Mucosa of descending colon (tissue), 3 donors: ENCODE data around the gene TSPAN15. TPM values are rescaled to one million over a fixed set of nuclear protein-coding genes. Genes with fewer than 3 reads are reported as not detected.

Experiments used
- ATAC-seq: fragments of 200-7000 bp; cut with Tn5 transposase; one replicate; pipeline ENCODE4 v1.9.1; 2020; ENCODE audit warnings: mild to moderate bottlenecking, moderate library complexity
- DNase-seq, 3 donors: peaks; one replicate each; pipeline ENCODE4 v3.0.0-alpha.2; 2020
- H3K36me3 ChIP-seq: fragments of 200-600 bp; one replicate; pipeline ENCODE4 v1.8.0; 2021; ENCODE audit warnings: low read depth, mild to moderate bottlenecking
- H3K4me1 ChIP-seq: fragments of 200-600 bp; one replicate; pipeline ENCODE4 v1.8.0; 2021; ENCODE audit warnings: low read depth, mild to moderate bottlenecking
- H3K4me3 ChIP-seq: fragments of 200-600 bp; one replicate; pipeline ENCODE4 v1.8.0; 2021; ENCODE audit warnings: mild to moderate bottlenecking
- H3K9me3 ChIP-seq: fragments of 200-600 bp; one replicate; pipeline ENCODE4 v1.8.0; 2021; ENCODE audit warnings: mild to moderate bottlenecking
- intact Hi-C, 2 donors: fragments of 100-400 bp; cut with DNase I in 1 of 2; cut with micrococcal nuclease in 1 of 2; formaldehyde crosslinking; loops; one replicate each; pipeline versions ENCODE4 v1.11.0 to v1.11.1; 2022; cut with DNase I, micrococcal nuclease
- long read RNA-seq, 2 donors: library from polyadenylated mRNA; unstranded; transcript quantifications; one replicate each; pipeline ENCODE4 v2.0.0, GENCODE V29; 2019 to 2021
- total RNA-seq, 3 donors: library from RNA; stranded (reverse); fragmentation: NEBNext Ultra II Directional in 2 of 3; extraction: Animal tissue kit (Norgen Biotek cat#: 25700) in 2 of 3; gene quantifications; one replicate each; pipeline versions ENCODE4 v1.2.1 to v1.2.4, GENCODE V29; 2021 to 2023
- TF ChIP-seq, protein P1 (sequence below): fragments of 200-600 bp; IDR thresholded peaks from one replicate; pipeline ENCODE4 v1.8.0; 2022; ENCODE audit warnings: antibody characterized with exemption, mild to moderate bottlenecking
- donor health status: DM: no; HTN: no; CAD: no; lungs with moderate emphysema.
- donor health status: DM: no; HTN: no; CAD: no.
- donor health status: DM: no; HTN: yes; CAD: no.

Gene TSPAN15
- 100 to 1,000 TPM; 118 to 183 (median 139) TPM for total RNA-seq
- long read RNA-seq, donor 1, transcript TSPAN15-201 (8 exons, 1,698 nt): major isoform, 98 of 142 reads
- long read RNA-seq, donor 1, partial matches to known transcripts: 4 of 142 reads
- long read RNA-seq, donor 1, other reads (novel, unspliced or antisense): 37 of 142 reads
- long read RNA-seq, donor 2, transcript TSPAN15-201 (8 exons, 1,698 nt): major isoform, 166 of 200 reads
- long read RNA-seq, donor 2, partial matches to known transcripts: 0 of 200 reads
- long read RNA-seq, donor 2, other reads (novel, unspliced or antisense): 34 of 200 reads

DNA sequence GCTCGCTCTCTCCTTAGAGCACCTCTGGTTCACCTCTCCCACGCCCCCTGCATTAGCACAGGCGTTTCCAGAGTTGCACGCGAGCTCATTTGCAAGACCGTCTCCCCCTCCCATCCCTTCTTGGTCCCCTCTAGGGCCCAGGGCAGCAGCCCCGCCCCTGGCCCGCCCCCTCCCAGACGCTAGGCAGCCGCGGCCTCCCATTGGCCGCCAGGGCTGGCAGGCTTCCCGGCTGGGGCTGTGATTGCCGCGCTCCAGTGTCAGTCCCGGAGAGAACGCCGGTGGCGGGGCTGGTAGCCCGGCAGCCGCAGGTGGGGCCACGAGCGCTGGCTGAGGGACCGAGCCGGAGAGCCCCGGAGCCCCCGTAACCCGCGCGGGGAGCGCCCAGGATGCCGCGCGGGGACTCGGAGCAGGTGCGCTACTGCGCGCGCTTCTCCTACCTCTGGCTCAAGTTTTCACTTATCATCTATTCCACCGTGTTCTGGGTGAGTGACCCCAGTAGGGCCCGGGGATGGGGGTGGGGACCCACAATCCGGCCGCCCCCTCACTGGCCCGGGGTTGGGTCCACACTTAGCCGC is at the start of gene TSPAN15:
Gene TSPAN15 (plus strand): TSS at position 257 of the 575 bp plus-strand sequence. CDS start 130 bp downstream, at position 387.
- intact Hi-C loops: no loop called here
- H3K4me1 ChIP-seq: peaks cover 62% of the 10 kb centered on the region
- ATAC-seq: peak; percentile 85

DNA sequence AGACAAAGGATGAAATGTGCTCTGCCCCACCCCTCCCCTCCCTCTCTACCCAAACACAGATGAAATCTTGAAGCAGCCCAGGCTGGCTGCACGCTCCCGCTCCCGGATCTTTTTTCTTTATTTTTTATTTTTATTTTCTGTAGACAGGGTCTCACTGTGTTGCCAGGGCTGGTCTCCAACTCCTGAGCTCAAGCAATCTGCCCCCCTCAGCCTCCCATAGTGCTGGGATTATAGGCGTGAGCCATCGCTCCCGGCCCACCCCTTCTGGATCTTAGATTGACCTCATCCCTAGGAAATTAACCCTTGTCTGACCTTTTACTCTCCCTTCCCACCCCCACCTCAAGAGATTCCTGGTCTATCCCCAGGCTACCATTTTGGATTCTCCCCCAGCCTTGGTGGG is 48.9 kb upstream of the TSPAN15 start:
- H3K36me3 ChIP-seq: no peaks in the 10 kb centered on the region
- H3K4me1 ChIP-seq: no peaks in the 10 kb centered on the region
- no peaks in the 10 kb centered on the region for H3K9me3 ChIP-seq
- TF ChIP-seq, protein P1, sequence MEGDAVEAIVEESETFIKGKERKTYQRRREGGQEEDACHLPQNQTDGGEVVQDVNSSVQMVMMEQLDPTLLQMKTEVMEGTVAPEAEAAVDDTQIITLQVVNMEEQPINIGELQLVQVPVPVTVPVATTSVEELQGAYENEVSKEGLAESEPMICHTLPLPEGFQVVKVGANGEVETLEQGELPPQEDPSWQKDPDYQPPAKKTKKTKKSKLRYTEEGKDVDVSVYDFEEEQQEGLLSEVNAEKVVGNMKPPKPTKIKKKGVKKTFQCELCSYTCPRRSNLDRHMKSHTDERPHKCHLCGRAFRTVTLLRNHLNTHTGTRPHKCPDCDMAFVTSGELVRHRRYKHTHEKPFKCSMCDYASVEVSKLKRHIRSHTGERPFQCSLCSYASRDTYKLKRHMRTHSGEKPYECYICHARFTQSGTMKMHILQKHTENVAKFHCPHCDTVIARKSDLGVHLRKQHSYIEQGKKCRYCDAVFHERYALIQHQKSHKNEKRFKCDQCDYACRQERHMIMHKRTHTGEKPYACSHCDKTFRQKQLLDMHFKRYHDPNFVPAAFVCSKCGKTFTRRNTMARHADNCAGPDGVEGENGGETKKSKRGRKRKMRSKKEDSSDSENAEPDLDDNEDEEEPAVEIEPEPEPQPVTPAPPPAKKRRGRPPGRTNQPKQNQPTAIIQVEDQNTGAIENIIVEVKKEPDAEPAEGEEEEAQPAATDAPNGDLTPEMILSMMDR: no peak
- intact Hi-C loops: no loop called here
- DNase-seq (no peak), ATAC-seq (no peak)
- no peak overlapping the region for H3K4me3 ChIP-seq

More for the DNA sequence above, at the start of gene TSPAN15:
- TF ChIP-seq, protein P1: no peak
- peak; percentile 93 to 96 (median 95) for DNase-seq
- H3K4me3 ChIP-seq: peak within 1 kb of the TSS; percentile 35
- no peaks in the 10 kb centered on the region for H3K9me3 ChIP-seq
- no peaks in the 10 kb centered on the region for H3K36me3 ChIP-seq

DNA sequence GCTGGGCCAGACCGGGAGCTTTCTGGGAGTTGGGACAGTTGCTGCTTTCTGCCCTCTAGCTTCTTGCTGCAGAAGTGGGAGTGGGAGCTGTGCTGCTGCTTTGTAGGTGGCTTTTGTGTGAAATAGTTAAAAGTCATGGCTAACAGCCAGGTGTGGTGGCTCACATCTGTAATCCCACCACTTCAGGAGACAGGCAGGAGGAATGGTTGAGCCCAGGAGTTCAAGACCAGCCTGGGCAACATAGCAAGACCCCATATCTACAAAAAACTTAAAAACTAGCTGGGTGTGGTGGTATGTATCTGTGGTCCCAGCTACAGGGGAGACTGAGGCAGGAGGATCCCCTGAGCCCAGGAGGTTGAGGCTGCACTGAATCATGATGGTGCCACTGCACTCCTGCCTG is 48.2 kb upstream of the TSPAN15 start:
- H3K4me3 ChIP-seq: no peak overlapping the region
- no peak for ATAC-seq
- TF ChIP-seq, protein P1: no peak
- H3K9me3 ChIP-seq: no peaks in the 10 kb centered on the region
- H3K36me3 ChIP-seq: no peaks in the 10 kb centered on the region
- H3K4me1 ChIP-seq: no peaks in the 10 kb centered on the region
- intact Hi-C loops: no loop called here
- DNase-seq: no peak

DNA sequence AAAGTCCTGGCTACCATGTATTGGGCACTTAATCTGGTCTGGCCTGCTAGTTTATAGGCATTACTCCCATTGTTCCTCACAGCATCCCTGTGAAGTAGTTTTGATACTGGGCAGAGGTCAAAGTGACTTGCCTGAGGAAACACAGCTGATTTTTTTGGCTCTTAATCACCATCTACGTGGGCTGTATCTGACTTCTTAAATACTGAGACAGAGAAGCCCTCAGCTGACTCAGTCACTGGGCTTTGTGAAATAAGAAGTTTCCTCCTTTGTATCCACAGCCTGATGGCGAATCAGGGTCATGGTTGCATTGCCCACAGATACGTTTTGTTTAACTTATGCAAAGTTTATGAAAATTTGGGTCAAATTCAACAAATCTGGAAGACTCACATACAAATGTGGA is 47.7 kb upstream of the TSPAN15 start:
- H3K4me1 ChIP-seq: no peaks in the 10 kb centered on the region
- ATAC-seq: no peak
- H3K9me3 ChIP-seq: no peaks in the 10 kb centered on the region
- no peak overlapping the region for H3K4me3 ChIP-seq
- no peaks in the 10 kb centered on the region for H3K36me3 ChIP-seq
- intact Hi-C loops: no loop called here
- TF ChIP-seq, protein P1: no peak
- no peak for DNase-seq

DNA sequence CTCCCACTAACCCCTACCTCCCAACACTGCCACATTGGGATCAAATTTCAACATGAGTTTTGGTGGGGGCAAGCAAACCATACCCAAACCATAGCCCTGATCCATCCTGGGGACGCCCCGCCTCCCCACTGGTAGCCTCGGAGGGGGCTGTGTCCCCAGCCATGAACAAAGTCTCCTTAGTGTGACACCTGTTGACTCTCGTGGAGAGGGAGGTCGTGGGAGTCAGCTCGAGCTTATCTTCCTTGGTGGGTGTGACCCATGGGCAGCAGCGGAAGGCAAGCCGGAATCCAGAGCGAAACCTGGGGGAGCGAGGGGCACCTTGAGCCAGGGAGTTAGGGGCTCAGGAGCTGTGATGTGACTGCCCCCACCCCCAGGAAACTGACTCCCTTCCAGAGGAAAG is 46.5 kb upstream of the TSPAN15 start:
- DNase-seq (no peak), ATAC-seq (no peak)
- intact Hi-C loops: no loop called here
- Histone ChIP-seq H3K4me3 (no peak overlapping the region), H3K9me3 (no peaks in the 10 kb centered on the region), H3K36me3 (no peaks in the 10 kb centered on the region), H3K4me1 (peaks cover 5% of the 10 kb centered on the region)
- TF ChIP-seq, protein P1: no peak
